SK-N-SH treated with all-trans-retinoic acid at 6 μM for 48 hours (cell line): ENCODE data around the gene PLSCR4.

Experiments
- ATAC-seq: fragments of 200-7000 bp; cut with Tn5 transposase; 3 replicates; pipeline ENCODE4 v1.9.1; 2020; ENCODE audit warnings: mild to moderate bottlenecking, moderate library complexity
- ARNTL ChIP-seq: fragments of 450-650 bp; formaldehyde crosslinking; IDR thresholded peaks from 2 replicates; pipeline ENCODE4 v1.5.0; 2020; ENCODE audit warnings: low read depth, mild to moderate bottlenecking, moderate library complexity, borderline replicate concordance
- BACH2 ChIP-seq: fragments of 250-450 bp; sonication (Bioruptor Pico); IDR thresholded peaks from 2 replicates; pipeline ENCODE4 v1.9.0; 2021; ENCODE audit warnings: mild to moderate bottlenecking, borderline replicate concordance
- CSDC2 ChIP-seq: fragments of 250-450 bp; sonication (Bioruptor Pico); IDR thresholded peaks from 2 replicates; pipeline ENCODE4 v1.5.0; 2020; ENCODE audit warnings: mild to moderate bottlenecking, moderate library complexity
- ESRRG ChIP-seq: fragments of 250-450 bp; sonication (Bioruptor Pico); IDR thresholded peaks from 2 replicates; pipeline ENCODE4 v1.6.1; 2021; ENCODE audit warnings: mild to moderate bottlenecking
- GLIS3 ChIP-seq: fragments of 250-450 bp; sonication (Bioruptor Pico); IDR thresholded peaks from 2 replicates; pipeline ENCODE4 v1.5.0; 2020; ENCODE audit warnings: mild to moderate bottlenecking, moderate library complexity
- ISL1 ChIP-seq: fragments of 250-450 bp; sonication (Bioruptor Pico); IDR thresholded peaks from 2 replicates; pipeline ENCODE4 v2.1.2; 2022; ENCODE audit warnings: mild to moderate bottlenecking, moderate library complexity
- OSR1 ChIP-seq: fragments of 250-450 bp; sonication (Bioruptor Pico); IDR thresholded peaks from 2 replicates; pipeline ENCODE4 v1.8.0; 2022; ENCODE audit warnings: moderate library complexity, mild to moderate bottlenecking, inconsistent platforms
- PPARA ChIP-seq: fragments of 250-450 bp; sonication (Bioruptor Pico); IDR thresholded peaks from 2 replicates; pipeline ENCODE4 v1.5.0; 2020; ENCODE audit warnings: mild to moderate bottlenecking, borderline replicate concordance
- RARB ChIP-seq: fragments of 250-450 bp; sonication (Bioruptor Pico); IDR thresholded peaks from 2 replicates; pipeline ENCODE4 v1.8.0; 2021; ENCODE audit warnings: mild to moderate bottlenecking, moderate library complexity
- SNAI2 ChIP-seq: fragments of 250-450 bp; sonication (Bioruptor Pico); IDR thresholded peaks from 2 replicates; pipeline ENCODE4 v1.5.0; 2020; ENCODE audit warnings: mild to moderate bottlenecking, moderate library complexity
- TOX ChIP-seq: fragments of 250-450 bp; sonication (Bioruptor Pico); IDR thresholded peaks from 2 replicates; pipeline ENCODE4 v1.8.0; 2021; ENCODE audit warnings: mild to moderate bottlenecking, moderate library complexity, borderline replicate concordance
- ZC3H10 ChIP-seq: fragments of 250-450 bp; sonication (Bioruptor Pico); IDR thresholded peaks from 2 replicates; pipeline ENCODE4 v1.5.1; 2021; ENCODE audit warnings: mild to moderate bottlenecking, moderate library complexity
- ZFP3 ChIP-seq: fragments of 250-450 bp; sonication (Bioruptor Pico); IDR thresholded peaks from 2 replicates; pipeline ENCODE4 v1.5.0; 2020; ENCODE audit warnings: mild to moderate bottlenecking, moderate library complexity
- ZFP30 ChIP-seq: fragments of 450-650 bp; formaldehyde crosslinking; IDR thresholded peaks from 2 replicates; pipeline ENCODE4 v1.5.0; 2022; ENCODE audit warnings: mild to moderate bottlenecking, moderate library complexity
- ZNF565 ChIP-seq: fragments of 450-650 bp; formaldehyde crosslinking; conservative IDR thresholded peaks from 2 replicates; pipeline ENCODE4 v1.5.0; 2020; ENCODE audit warnings: low read depth, mild to moderate bottlenecking, moderate library complexity
- ZNF70 ChIP-seq: fragments of 450-650 bp; formaldehyde crosslinking; IDR thresholded peaks from 2 replicates; pipeline ENCODE4 v1.5.0; 2020; ENCODE audit warnings: mild to moderate bottlenecking, moderate library complexity
- ZNF8 ChIP-seq: fragments of 450-650 bp; formaldehyde crosslinking; IDR thresholded peaks from 2 replicates; pipeline ENCODE4 v1.5.0; 2020; ENCODE audit warnings: mild to moderate bottlenecking, moderate library complexity
- TF ChIP-seq, protein P1 (sequence below): fragments of 250-450 bp; sonication (Bioruptor Pico); IDR thresholded peaks from 2 replicates; pipeline ENCODE4 v1.5.1; 2020; ENCODE audit warnings: low read depth, mild to moderate bottlenecking, moderate library complexity
- TF ChIP-seq, protein P2 (sequence below): fragments of 250-450 bp; sonication (Bioruptor Pico); IDR thresholded peaks from 2 replicates; pipeline ENCODE4 v1.5.1; 2021; ENCODE audit warnings: mild to moderate bottlenecking, moderate library complexity
- TF ChIP-seq, protein P3 (sequence below): fragments of 250-450 bp; sonication (Bioruptor Pico); IDR thresholded peaks from 2 replicates; pipeline ENCODE4 v1.5.0; 2020; ENCODE audit warnings: mild to moderate bottlenecking, moderate library complexity

PLSCR4 gene

GRCh38 chr3:146209371-146209770 is 41.5 kb downstream of the PLSCR4 start:
- no peak for ATAC-seq
- no peak for TF ChIP-seq PPARA
- no peak for TF ChIP-seq CSDC2
- TF ChIP-seq, protein P1, sequence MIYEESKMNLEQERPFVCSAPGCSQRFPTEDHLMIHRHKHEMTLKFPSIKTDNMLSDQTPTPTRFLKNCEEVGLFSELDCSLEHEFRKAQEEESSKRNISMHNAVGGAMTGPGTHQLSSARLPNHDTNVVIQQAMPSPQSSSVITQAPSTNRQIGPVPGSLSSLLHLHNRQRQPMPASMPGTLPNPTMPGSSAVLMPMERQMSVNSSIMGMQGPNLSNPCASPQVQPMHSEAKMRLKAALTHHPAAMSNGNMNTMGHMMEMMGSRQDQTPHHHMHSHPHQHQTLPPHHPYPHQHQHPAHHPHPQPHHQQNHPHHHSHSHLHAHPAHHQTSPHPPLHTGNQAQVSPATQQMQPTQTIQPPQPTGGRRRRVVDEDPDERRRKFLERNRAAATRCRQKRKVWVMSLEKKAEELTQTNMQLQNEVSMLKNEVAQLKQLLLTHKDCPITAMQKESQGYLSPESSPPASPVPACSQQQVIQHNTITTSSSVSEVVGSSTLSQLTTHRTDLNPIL (CRISPR knock-in tag), result no peak
- TF ChIP-seq ISL1 (CRISPR knock-in tag), result no peak
- TF ChIP-seq, all 23 proteins: peak for 0

DNA sequence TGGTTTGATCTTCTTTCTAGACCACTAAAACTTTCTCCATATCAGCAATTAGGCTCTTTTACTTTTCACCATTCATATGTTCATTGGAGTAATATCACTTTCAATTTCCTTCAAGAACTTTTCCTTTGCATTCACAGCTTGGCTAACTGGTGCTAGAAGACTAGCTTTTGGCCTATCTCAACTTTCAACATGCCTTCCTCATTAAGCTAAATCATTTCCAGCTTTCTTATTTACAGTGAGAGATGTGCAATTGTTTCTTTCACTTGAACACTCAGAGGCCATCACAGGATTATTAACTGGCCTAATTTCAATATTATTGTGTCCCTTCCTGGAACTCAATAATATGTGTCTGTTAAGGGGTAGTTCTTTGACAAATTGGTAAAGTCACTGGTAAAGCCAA is 47.1 kb downstream of the PLSCR4 start:
- ATAC-seq, result no peak
- TF ChIP-seq RARB (CRISPR knock-in tag) (no peak), ZFP3 (no peak), CSDC2 (no peak), ZFP30 (CRISPR knock-in tag) (no peak), ISL1 (CRISPR knock-in tag) (no peak), GLIS3 (CRISPR knock-in tag) (no peak), TOX (CRISPR knock-in tag) (no peak), ARNTL (CRISPR knock-in tag) (no peak)
- TF ChIP-seq, protein P2, sequence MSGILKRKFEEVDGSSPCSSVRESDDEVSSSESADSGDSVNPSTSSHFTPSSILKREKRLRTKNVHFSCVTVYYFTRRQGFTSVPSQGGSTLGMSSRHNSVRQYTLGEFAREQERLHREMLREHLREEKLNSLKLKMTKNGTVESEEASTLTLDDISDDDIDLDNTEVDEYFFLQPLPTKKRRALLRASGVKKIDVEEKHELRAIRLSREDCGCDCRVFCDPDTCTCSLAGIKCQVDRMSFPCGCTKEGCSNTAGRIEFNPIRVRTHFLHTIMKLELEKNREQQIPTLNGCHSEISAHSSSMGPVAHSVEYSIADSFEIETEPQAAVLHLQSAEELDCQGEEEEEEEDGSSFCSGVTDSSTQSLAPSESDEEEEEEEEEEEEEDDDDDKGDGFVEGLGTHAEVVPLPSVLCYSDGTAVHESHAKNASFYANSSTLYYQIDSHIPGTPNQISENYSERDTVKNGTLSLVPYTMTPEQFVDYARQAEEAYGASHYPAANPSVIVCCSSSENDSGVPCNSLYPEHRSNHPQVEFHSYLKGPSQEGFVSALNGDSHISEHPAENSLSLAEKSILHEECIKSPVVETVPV (CRISPR knock-in tag), result no peak

DNA sequence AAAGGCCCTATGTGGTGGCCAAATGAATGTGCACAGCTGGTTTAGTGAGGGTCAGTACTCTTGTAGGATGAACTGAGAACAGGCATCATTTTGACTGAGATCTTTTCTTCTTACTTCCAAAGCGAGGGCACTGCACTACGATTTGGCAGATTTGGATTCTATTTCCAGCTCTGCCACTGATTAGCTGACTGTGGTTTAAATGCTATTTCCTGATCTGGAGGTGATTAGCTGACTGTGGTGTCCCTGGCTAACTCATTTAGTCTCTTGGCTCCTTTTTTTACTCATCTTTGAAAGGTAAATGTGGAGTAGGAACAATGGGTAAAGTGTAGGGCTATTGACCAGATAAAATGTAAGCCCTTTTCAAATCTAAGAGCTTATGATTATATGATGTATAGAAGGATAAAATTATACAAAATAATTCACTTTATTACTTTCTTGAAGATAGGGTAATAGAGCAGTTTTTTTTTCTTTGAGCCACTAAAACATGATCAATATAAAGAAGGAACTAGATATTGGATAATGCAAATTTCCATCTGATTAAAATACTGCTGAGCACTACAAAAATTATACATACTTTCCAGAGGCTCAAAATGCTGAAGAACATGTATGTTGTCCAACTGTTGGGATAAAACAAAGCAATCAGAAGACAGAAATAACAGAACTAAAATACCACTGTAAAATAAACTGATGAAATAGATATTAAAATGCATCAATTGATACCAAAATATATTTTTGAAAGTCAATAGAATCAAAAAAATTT is 50.3 kb downstream of the PLSCR4 start:
- no peak for ATAC-seq
- TF ChIP-seq ZFP30 (CRISPR knock-in tag), result no peak
- TF ChIP-seq, protein P3, sequence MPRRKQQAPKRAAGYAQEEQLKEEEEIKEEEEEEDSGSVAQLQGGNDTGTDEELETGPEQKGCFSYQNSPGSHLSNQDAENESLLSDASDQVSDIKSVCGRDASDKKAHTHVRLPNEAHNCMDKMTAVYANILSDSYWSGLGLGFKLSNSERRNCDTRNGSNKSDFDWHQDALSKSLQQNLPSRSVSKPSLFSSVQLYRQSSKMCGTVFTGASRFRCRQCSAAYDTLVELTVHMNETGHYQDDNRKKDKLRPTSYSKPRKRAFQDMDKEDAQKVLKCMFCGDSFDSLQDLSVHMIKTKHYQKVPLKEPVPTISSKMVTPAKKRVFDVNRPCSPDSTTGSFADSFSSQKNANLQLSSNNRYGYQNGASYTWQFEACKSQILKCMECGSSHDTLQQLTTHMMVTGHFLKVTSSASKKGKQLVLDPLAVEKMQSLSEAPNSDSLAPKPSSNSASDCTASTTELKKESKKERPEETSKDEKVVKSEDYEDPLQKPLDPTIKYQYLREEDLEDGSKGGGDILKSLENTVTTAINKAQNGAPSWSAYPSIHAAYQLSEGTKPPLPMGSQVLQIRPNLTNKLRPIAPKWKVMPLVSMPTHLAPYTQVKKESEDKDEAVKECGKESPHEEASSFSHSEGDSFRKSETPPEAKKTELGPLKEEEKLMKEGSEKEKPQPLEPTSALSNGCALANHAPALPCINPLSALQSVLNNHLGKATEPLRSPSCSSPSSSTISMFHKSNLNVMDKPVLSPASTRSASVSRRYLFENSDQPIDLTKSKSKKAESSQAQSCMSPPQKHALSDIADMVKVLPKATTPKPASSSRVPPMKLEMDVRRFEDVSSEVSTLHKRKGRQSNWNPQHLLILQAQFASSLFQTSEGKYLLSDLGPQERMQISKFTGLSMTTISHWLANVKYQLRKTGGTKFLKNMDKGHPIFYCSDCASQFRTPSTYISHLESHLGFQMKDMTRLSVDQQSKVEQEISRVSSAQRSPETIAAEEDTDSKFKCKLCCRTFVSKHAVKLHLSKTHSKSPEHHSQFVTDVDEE, result no peak
- no peak for TF ChIP-seq ISL1 (CRISPR knock-in tag)
- TF ChIP-seq CSDC2, result no peak
- TF ChIP-seq RARB (CRISPR knock-in tag), result no peak
- TF ChIP-seq ZC3H10, result no peak
- no peak for TF ChIP-seq ZFP3
- TF ChIP-seq GLIS3 (CRISPR knock-in tag), result no peak
- no peak for TF ChIP-seq ZNF70
- TF ChIP-seq BACH2 (CRISPR knock-in tag), result no peak
- TF ChIP-seq ESRRG (CRISPR knock-in tag), result no peak
- TF ChIP-seq ARNTL (CRISPR knock-in tag), result no peak
- TF ChIP-seq SNAI2 (CRISPR knock-in tag), result no peak
- TF ChIP-seq, protein P2 (CRISPR knock-in tag), result no peak
- no peak for TF ChIP-seq ZNF565
- no peak for TF ChIP-seq ZNF8 (CRISPR knock-in tag)
- TF ChIP-seq OSR1 (CRISPR knock-in tag), result no peak
- TF ChIP-seq, protein P1 (CRISPR knock-in tag), result no peak

- TF ChIP-seq ESRRG (CRISPR knock-in tag), result no peak
- TF ChIP-seq OSR1 (CRISPR knock-in tag), result no peak
- TF ChIP-seq, protein P2 (CRISPR knock-in tag), result no peak
- no peak for TF ChIP-seq ISL1 (CRISPR knock-in tag)
- no peak for TF ChIP-seq ARNTL (CRISPR knock-in tag)
- no peak for TF ChIP-seq ZNF565
- no peak for TF ChIP-seq BACH2 (CRISPR knock-in tag)
- TF ChIP-seq ZNF8 (CRISPR knock-in tag), result no peak
- TF ChIP-seq, protein P3, result no peak
- TF ChIP-seq, protein P1 (CRISPR knock-in tag), result no peak
- ATAC-seq, result no peak
Observed at GRCh38 chr3:146199762-146200161, 51.1 kb downstream of the PLSCR4 start.
